ENCODE results near the gene MTO1. TPM values are rescaled to one million over a fixed set of nuclear protein-coding genes. Genes with fewer than 3 reads are reported as not detected.
"Not testable (repeated sequence)": the region's sequence is repeated elsewhere in the genome, so short reads cannot be mapped to it uniquely, and the experiment has no call there.

MTO1 gene
- total RNA-seq, 4 donors from 2014 or later: 29.2 to 115 (median 43.0) TPM

DNA sequence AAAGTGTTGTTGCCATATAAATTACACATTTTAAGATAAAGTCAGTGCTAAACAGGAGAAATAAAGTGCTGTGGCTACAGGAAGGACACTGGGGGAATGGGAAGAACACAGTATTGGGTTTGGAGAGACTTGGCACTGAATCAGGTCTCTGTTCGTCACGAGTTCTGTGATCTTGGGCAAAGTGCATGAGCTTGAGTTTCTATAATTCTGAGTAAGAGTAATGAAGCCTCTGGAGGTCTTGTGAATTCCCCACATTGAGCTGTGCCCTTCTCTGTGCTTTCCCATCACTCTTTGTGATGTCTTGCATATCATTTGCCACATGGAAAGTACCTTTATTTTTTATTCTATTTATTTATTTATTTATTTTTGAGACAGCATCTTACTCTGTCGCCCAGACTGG lies 76.1 kb downstream of the MTO1 start:
- Histone ChIP-seq H3K27me3 (no peaks in the 10 kb centered on the region), H3K27ac (no peak overlapping the region), H3K9me3 (no peaks in the 10 kb centered on the region), H3K36me3 (no peaks in the 10 kb centered on the region), H3K4me1 (no peaks in the 10 kb centered on the region), H3K4me3 (no peak overlapping the region)
- no peak for TF ChIP-seq POLR2A (IDR thresholded peaks at IDR 0.05)
- TF ChIP-seq, protein P1, sequence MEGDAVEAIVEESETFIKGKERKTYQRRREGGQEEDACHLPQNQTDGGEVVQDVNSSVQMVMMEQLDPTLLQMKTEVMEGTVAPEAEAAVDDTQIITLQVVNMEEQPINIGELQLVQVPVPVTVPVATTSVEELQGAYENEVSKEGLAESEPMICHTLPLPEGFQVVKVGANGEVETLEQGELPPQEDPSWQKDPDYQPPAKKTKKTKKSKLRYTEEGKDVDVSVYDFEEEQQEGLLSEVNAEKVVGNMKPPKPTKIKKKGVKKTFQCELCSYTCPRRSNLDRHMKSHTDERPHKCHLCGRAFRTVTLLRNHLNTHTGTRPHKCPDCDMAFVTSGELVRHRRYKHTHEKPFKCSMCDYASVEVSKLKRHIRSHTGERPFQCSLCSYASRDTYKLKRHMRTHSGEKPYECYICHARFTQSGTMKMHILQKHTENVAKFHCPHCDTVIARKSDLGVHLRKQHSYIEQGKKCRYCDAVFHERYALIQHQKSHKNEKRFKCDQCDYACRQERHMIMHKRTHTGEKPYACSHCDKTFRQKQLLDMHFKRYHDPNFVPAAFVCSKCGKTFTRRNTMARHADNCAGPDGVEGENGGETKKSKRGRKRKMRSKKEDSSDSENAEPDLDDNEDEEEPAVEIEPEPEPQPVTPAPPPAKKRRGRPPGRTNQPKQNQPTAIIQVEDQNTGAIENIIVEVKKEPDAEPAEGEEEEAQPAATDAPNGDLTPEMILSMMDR (IDR thresholded peaks at IDR 0.05): no peak
- DNase-seq: no peak

DNA sequence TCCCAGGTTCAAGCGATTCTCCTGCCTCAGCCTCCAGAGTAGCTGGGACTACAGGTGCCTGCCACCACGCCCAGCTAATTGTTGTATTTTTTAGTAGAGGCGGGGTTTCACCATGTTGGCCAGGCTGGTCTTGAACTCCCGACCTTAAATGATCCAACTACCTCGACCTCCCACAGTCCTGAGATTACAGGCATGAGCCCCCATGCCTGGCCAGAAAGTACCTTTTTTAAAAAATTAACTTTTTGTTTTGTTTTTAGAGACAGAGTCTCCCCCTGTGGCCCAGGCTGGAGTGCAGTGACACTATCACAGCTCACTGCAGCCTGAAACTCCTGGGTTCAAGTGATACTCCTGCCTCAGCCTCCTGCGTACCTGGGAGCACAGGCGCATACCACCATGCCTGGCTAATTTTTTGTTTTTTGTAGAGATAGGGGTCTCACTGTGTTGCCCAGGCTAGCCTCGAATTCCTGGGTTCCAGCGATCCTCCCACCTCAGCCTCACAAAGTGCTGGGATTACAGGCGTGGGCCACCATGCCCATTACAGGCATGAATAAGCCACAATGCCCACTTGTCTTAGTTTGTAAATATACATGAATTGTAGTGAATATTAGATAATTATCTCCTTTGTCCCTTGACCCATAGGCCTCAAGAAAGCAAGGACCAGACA lies 76.7 kb downstream of the MTO1 start:
- Histone ChIP-seq H3K4me3 (no peak overlapping the region), H3K27me3 (no peaks in the 10 kb centered on the region), H3K9me3 (no peaks in the 10 kb centered on the region), H3K36me3 (no peaks in the 10 kb centered on the region), H3K4me1 (no peaks in the 10 kb centered on the region), H3K27ac (no peak overlapping the region)
- DNase-seq: no peak
- TF ChIP-seq, protein P1 (IDR thresholded peaks at IDR 0.05): no peak
- no peak for TF ChIP-seq POLR2A (IDR thresholded peaks at IDR 0.05)

DNA sequence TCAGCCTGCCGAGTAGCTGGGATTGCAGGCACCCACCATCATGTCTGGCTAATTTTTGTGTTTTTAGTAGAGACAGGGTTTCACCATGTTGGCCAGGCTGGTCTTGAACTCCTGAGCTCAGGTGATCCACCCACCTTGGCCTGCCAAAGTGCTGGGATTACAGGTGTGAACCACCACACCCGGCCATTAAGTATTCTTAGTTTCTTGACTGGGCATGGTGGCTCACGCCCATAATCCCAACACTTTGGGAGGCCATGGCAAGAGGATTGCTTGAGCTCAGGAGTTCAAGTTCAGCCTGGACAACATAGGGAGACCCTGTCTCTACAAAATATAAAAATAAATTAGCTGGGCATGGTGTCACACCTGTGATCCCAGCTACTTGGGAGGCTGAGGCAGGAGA lies 80.9 kb downstream of the MTO1 start:
- not testable (repeated sequence) for DNase-seq, H3K4me3 ChIP-seq, H3K4me1 ChIP-seq, H3K9me3 ChIP-seq, H3K36me3 ChIP-seq, H3K27ac ChIP-seq, H3K27me3 ChIP-seq

DNA sequence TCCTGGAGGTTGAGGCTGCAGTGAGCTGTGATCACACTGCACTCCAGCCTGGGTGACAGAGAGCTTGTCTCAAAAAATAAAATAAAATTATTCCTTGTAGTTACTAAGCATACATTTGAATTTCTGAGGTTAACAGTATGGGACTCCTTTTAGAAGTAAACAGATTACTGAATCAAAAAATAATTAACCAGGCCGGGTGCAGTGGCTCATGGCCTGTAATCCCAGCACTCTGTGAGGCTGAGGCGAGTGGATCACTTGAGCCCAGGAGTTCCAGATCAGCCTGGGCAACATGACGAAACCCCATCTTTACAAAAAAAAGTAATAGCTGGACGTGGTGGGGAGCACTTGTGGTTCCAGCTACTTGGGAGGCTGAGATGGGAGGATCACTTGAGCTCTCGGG lies 81.4 kb downstream of the MTO1 start:
- H3K4me3 ChIP-seq: no peak overlapping the region
- H3K36me3 ChIP-seq: no peaks in the 10 kb centered on the region
- no peak for DNase-seq
- TF ChIP-seq, protein P1 (IDR thresholded peaks at IDR 0.05): no peak
- TF ChIP-seq POLR2A (IDR thresholded peaks at IDR 0.05): no peak
- H3K4me1 ChIP-seq: no peaks in the 10 kb centered on the region
- no peaks in the 10 kb centered on the region for H3K27me3 ChIP-seq
- H3K27ac ChIP-seq: no peak overlapping the region
- no peaks in the 10 kb centered on the region for H3K9me3 ChIP-seq

DNA sequence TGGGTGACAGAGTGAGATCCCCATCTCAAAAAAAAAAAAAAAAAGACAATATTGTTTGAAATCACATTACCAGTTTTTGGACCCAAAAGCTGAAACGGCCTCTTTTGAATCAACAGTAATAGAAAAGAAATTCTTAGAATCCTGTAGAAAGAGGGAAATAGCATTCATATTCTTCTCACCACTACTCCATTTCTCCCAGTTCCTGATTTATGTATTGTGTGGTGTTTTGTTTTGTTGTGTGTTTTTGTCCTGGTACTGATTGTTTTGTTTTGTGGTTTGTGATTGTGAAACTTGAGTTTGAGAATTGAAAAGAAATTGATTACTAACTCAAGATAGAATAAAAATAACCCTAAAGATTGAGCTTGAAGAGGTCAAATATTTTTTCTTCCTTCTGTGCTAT lies 85.5 kb downstream of the MTO1 start:
- no peak for TF ChIP-seq POLR2A (IDR thresholded peaks at IDR 0.05)
- TF ChIP-seq, protein P1 (IDR thresholded peaks at IDR 0.05): no peak
- DNase-seq: no peak
- no peaks in the 10 kb centered on the region for H3K27me3 ChIP-seq
- H3K27ac ChIP-seq: no peak overlapping the region
- H3K4me3 ChIP-seq: no peak overlapping the region
- H3K36me3 ChIP-seq: no peaks in the 10 kb centered on the region
- no peaks in the 10 kb centered on the region for H3K4me1 ChIP-seq
- no peaks in the 10 kb centered on the region for H3K9me3 ChIP-seq

DNA sequence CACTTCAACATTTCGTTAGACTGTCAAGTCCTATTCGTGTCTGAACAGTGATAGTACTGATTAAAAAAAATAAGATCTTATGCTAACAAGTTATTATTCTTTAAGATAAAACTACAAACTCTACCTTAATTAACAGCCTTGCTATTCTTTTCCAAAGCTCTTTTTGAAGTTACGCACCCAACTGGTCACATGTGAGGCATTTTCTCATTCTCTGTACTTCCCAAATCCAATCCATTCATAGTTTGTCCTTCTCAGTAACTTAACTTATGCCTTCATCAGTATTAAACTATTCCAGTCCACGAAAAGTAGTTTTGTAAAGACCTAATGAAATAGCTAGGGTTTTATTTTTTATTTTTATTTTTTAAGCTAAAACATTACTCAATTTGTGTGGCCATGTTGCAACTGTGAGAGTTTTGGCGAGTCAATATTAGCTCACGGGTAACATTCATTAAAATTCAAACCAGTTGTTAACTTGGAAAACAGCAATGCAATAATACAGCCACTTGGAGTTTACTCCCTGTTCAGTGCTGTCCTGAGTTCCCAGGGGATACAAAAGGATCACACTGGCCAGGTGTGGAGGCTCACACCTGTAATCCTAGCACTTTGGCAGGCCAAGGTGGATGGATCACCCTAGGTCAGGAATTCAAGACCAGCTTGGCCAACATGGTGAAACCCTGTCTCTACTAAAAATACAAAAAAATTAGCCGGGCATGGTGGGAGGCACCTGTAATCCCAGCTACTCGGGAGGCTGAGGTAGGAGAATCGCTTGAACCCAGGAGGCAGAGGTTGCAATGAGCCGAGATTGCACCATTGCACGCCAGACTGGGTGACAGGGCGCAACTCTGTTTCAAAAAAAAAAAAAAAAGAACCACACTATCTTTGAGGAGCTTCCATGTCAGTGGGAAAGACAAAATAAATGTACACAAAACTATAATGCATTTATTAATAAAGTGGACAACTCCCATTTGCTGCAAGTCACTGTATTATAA lies 87.2 kb downstream of the MTO1 start:
- TF ChIP-seq POLR2A (IDR thresholded peaks at IDR 0.05): no peak
- TF ChIP-seq, protein P1 (IDR thresholded peaks at IDR 0.05): no peak
- Histone ChIP-seq H3K36me3 (no peaks in the 10 kb centered on the region), H3K4me1 (no peaks in the 10 kb centered on the region), H3K9me3 (no peaks in the 10 kb centered on the region), H3K27me3 (no peaks in the 10 kb centered on the region), H3K27ac (no peak overlapping the region), H3K4me3 (no peak overlapping the region)
- DNase-seq: no peak

DNA sequence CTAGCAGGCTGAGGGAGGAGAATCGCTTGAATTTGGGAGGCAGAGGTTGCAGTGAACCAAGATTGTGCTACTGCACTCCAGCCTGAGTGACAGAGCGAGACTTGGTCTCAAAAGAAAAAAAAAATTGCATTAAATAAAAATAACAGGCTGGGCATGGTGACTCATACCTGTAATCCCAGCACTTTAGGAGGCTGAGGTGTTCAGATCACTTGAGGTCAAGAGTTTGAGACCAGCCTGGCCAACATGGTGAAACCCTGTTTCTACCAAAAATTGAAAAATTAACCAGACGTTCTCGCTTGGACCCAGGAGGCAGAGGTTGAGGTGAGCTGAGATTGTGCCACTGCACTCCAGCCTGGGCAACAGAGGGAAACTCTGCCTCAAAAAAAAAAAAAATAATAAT lies 89.6 kb downstream of the MTO1 start:
- not testable (repeated sequence) for H3K4me1 ChIP-seq, H3K27me3 ChIP-seq, H3K9me3 ChIP-seq, H3K4me3 ChIP-seq, H3K27ac ChIP-seq, DNase-seq, H3K36me3 ChIP-seq

DNA sequence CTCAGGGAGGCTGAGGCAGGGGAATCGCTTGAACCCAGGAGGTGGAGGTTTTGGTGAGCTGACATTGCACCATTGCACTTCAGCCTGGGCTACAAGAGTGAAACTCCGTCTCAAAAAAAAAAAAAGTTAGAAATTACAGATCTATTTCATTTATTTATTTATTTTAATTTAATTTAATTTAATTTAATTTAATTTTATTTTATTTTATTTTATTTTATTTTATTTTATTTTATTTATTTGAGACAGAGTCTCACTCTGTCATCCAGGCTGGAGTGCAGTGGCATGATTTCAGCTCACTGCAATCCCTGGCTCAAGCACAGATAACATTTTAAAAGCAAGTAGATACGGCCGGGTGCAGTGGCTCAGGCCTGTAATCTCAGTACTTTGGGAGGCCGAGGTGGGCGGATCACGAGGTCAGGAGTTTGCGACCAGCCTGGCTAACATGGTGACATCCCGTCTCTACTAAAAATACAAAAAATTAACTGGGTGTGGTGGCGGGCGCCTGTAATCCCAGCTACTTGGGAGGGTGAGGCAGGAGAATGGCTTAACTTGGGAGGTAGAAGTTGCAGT lies 93.9 kb downstream of the MTO1 start:
- not testable (repeated sequence) for DNase-seq, H3K27me3 ChIP-seq, H3K9me3 ChIP-seq, H3K36me3 ChIP-seq, H3K27ac ChIP-seq, H3K4me1 ChIP-seq, H3K4me3 ChIP-seq
